COLO829 (cell line): ENCODE results near the gene ABLIM3.

Experiments used
- DNase-seq: peaks from one replicate; pipeline ENCODE4 v3.0.0; 2012; ENCODE audit warnings: low spot score

The ABLIM3 gene

DNA sequence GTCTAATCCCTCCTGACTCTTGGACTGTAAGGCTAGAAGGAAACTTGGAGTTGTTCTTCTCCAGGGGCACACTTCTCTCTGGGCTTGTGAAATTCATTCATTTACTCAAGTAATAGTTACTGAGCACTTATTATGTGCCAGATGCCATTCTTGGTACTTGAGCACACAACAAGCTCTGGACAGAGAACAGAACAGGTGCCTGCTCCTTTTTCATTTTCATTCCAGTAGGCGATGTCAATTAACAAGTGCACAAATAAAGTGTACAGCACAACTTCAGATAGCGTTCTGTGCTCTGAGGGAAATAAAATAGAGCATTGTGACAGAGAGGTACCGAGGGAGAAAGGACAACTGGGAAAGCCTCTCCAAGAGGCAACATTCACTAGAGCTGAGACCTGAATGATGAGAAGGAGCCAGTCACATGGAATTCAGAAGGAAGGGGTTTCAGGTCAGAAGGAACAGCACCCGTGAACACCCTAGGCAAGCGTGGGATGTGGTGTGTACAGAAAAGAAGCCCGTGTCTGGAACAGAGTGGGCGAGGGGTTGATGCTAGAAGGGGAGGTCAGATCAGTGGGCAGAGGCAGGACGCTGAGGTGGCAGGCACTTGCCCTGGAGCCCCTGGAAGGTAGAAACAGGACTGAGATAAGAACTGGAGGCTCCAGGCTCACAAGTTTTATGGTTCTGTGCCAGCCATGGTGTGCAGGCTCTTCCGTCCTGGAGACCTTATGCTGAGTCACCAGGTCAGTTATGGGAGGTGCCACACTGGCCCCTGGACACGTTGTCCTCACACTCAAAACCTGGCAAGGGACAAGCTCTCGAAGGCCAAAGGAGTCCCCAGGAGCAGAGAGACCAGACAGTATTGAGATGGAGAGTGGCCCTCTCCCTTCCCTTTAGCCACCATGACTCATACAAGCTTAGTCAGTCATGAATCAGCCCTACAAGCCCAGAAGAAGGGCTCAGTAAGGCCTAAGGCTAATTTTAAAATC, 7.2 kb upstream of the ABLIM3 start:
- peak; percentile 63 for DNase-seq

DNA sequence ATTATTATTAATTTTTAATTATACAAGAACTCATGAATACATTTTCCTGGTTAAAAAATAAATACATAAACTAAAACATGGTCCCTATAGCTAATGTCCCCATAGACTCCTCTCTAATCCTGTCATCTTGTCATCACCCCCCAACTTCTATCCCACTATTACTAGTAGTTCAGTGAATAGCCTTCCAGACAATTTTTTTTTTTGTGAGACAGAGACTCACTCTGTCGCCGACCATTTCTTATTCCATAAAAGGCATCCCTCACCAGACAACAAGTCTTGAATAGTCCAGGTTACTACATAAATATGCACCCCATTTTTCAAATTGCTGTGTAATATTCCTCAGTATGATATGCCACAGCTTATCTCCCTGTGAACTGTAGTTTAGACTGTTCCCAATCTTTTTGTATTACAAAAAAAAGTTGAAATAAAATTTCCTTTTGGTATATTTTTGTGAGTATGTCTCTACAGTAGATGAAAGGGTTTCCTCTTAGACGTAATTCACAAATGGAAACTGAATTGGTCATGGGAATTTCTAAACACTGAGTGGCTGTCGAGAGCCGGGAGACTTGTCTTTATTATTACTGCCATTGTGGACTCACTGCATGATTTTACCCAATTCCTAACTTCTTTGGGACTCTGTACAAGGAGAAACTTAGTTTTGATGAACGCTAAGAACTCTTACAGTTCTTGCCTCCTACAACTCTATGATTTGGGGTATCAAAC, 6.4 kb upstream of the ABLIM3 start:
- no peak for DNase-seq

DNA sequence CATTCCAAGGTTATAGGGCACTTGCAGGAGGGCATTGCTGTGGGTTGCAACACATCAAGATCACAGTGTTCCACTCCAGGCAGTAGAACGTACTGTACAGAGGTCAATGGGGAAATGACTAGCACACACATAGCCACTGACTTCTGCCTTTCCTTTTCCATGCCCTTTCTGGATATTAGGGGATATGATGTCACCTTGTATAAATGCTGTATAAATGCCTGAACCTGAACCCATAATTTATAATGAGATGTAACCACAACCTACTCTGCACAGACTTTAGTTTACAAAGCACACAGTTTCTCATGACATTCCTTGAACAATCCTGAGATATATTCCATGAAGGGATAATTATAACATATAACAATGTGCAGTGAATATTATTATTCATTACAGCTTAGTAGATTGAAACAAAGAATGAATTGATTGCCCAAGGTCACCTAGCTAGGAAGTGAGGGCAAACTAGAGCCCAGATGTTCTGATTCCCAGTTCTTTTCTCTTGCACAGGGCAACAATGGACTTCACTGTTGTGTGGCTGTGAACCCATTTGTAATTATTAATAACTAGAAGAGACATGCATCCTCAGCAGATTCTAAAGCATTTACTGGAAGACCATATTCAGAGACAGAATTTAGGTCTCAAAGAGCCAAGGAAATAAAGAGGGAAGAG, 5.6 kb upstream of the ABLIM3 start:
- DNase-seq = peak; percentile 40

DNA sequence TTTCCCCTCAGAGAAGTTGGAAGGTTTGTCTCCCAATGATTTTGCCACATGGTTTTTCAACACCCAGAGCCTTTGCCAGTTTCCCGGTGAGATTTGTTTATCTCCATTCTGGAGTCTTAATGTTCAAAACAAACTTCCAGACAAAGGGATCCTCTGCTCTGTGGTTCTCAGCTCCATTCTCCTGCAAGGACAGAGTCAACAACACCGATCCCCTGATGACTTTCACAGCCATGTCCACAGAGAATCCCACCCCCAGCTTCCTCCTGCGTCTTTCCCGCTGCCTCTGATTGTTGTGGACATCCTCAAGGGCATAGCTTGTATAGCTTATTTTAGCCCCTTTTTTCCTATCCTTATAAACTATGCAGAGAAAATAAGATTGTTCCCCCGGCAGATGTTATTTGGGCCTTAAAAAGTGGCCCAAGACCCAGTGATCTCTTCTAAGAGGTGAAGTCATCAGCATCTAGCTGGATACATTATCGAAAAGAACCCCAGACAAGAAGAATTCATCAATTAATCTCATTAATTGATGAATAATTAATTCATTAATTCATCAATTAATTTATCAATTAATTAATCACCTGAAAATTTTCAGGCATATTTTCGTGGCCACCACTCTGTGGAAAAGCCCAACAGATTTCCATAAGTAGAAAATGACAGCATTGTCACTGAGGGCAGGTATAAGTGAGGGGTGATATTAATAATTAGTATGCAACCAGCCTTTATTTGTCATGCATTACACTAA, 2.9 kb upstream of the ABLIM3 start:
- DNase-seq = no peak

DNA sequence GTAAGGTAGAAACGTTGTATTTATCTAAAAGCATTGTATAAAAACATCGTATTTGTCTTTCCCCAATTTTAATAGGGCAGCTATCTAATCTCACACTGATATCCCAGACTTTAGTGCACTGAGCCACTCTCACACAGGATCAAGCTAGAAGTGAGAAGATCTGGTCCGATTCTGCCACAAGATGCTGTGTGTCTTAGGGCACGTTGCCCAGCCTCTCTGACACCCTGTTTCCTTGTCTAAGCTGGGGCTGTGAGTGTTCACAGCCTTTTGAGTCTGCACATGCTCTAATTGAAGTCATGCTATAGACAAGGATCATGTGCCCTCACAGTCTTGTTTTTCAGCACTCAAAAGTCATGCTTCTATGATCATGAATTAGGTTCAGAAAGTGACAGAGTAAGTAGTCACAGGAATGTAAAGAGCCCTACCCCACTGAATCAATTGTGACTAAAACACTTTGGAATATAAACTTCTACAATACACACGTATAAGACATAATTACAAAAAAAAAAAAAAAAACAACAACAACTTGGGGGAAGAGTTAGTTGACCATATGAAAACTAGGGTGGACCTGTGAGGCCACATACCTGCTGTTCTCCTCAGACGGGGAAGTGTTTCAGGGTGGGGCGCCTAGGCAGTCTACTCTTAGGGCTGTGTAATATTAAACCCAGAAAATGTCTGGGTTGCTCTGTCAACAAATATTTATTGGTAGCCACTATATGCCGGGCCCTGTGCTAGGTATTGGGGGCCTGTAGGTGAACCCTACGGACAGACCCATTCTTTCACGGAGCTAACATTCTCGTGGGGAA, 893 bp upstream of the ABLIM3 start:
- no peak for DNase-seq

DNA sequence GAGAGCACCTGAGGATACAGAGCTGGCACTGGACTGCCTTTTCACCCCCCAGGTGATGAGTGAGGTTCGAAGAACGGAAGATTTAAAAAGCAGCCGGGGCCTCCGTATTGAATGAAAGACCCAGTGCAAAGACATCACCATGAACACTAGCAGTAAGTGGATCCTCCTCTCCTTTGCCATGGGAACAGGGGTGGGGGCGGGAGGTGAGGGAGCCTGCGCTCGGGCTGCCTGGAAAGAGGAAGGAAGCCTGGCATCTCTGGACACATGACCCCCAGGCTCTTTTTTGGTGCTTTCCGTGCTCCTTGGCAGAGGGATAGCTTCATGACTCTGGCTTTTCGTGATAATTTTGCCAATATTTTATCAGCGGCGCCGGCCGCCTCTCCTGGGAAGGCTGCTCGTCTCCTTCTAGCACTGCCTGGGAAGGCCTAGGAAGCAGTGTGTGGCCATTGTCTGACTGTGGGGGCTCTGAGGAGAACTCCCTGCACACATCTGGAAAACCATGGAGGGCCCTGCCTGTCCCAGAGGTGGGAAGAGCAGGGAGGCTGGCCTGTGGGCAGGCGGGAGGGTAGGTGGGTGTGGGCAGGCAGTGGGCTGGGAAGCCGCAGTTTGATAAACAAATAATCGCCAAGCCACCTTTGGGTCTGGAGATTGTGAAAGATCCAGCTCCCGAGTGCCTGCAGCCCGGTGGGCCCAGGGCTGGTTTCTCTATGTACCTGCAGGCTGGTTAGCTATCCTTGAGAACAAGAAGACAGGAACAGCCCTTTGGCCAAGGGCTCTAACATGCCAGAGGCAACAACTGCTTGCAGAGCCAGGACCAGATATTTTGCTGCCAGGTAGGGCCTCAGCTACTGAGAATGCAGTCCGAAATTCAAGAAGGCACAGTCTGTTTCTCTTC, 911 bp downstream of the ABLIM3 start:
- DNase-seq = no peak

DNA sequence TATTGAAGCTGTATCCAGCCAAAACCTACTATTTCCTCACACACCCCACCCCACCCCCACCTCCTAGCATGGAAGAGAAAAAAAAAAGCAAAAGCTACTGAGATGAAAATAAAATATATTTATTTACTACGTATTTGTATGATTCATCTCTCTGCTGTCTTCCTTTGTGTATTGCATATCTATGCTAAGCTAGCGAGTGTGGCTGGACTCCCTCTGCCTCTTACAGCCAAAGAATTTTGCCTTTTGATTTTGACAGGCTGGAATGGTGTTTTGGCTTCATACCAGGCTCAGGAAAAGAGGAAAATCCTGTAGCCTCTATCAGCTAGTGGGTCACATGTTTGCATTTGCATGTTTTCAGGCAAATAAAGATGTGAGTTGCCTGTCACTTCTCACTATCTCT, 2.2 kb downstream of the ABLIM3 start:
- no peak for DNase-seq

DNA sequence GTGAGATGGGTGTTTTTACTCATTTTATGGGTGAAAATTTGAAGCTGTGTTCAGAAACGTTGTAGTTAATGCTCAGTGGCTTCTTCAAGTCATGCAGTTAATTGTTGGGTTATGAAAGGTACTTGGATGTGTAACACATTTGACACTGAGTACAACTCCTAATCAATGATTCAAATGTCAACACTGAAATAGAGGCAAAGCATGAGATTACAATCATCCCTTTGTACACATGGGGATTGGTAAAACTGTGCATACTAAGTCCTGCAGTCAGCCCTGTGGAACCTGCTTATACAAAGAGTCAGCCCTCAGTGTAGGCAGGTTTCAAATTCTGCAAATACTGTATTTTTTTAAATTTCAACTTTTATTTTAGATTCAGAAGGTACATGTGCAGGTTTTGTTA, 3.3 kb downstream of the ABLIM3 start:
- no peak for DNase-seq

DNA sequence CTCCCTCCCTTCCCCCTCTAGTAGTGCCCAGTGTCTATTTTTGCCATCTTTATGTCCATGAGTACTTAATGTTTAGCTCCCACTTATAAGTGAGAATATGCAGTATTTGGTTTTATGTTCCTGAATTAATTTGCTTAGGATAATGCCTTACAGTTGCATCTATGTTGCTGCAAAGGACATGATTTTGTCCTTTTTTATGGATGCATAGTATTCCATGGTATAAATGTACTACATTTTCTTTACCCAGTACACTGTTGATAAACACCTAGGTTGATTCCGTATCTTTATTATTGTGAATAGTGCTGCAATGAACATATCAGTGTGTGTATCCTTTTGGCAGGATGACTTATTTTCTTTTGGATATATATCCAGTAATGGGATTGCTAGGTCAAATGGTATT, 3.8 kb downstream of the ABLIM3 start:
- no peak for DNase-seq

DNA sequence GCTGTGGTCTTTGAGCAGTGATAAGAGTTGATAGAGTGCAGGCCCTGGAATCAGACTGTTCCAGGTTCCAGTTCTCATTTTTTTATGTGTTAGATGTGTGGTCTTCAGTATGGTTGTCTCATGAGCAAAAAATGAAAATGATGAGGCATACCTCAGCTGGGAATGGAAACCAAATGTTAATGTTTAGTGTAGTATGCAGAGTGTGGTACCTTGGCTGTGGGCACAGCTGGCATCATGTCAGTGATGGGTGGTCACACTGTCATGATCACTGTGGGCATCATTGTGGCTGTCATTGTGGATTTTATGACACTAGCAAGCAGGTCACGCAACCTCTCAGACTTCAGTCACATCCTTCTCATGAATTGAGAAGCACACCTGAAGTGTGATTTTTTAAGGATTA, 6.4 kb downstream of the ABLIM3 start:
- no peak for DNase-seq

DNA sequence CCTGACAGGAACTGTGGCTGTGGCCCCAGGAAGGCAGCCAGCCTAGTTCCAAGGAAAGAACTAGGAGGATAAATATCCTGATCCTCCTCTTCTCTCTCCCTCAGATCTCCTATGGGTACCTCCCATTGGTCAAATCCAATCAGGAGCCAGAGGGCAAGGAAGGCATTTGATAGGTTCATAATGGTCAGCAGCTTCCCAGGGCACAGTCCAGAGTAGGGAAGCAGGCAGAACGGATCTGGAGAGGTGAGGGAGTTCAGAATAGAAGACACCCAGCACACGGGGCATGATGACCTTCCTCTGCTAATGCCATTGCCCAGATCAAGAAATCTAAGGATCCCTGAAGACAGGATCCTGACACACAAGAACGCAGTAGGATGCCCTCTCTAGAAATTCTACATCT, 8.6 kb downstream of the ABLIM3 start:
- DNase-seq = no peak

DNA sequence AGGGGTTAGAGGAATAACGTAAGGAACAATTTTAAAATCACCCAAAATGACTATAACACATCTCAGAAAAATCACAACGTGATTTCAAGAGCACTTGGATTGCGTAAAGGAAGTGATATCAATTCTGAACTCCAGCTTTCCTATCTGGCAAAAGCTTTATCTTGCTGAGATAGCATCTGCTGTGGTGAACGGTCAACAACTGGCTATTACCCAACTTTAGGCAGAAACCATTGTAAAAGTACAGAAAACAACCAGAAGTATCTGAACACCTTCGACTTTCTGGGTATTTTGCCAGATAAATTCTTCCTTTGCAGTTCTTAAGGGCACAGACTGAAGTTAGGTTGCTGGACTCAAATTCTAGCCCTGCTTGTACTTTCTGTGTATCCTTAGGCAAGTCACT, 9.2 kb downstream of the ABLIM3 start:
- no peak for DNase-seq

DNA sequence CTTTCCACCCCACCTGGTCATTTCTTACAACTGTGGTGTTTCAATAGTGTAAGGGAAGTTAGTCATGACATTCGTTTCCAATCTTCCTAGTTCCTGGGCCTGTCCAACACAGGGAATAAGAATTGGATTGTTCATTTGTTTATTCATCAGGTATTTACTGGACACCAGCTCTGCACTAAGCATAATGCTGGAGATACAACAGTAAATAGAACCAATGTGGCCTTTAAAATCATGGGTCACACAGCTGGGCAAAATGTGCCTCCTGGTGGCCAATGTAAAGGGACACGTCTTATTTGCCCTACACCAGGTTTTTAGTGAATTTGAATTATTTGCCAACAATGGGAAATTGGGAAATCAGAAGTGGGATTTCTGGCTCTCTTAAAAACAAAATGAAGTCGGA, 10.4 kb downstream of the ABLIM3 start:
- no peak for DNase-seq

DNA sequence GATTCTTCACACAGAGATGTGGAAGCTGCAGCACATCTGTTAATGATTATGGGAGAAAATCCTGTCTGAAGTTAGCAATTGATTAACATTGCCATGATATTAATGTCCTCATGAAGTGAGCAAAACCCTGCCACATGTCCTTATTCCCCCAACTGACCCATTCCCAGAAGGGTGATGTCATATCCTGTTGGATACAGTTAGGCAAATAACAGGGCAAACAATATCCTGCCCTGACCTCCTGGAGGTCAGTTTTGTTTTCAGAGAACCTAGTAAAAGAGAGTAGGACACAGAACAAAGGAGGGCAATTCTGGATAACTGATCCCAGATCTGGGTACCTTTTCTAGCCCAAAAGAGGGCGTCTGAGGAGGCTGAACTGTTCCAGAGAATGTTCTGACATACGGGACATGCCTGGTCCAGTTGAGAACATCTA, 11.0 kb downstream of the ABLIM3 start:
- no peak for DNase-seq

DNA sequence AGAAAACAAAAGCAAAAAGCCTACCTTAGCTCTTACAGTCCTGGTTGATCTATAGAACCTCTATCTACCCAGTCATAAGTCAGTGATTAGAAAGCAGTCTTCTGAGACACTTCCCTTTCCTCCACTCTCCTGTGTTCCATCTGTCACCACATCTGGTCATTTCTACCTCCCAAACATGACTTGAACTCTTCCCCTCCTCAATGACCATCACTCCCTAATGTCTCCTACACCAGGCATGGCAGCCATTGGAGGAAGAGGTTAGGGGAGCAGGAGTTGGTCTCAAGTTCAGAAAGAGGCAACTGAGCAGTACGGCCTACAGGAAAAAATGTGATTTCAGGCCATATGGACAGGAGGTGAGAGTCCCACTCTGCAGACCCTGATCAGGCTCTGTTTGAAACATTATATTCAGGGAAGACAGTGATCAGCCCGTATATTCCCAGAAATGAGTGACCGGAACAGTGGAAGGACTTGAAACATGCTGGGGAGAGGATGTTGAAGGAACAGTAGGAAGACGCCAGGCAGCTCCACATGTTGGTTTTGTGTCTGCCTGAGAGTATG, 12.0 kb downstream of the ABLIM3 start:
- no peak for DNase-seq

DNA sequence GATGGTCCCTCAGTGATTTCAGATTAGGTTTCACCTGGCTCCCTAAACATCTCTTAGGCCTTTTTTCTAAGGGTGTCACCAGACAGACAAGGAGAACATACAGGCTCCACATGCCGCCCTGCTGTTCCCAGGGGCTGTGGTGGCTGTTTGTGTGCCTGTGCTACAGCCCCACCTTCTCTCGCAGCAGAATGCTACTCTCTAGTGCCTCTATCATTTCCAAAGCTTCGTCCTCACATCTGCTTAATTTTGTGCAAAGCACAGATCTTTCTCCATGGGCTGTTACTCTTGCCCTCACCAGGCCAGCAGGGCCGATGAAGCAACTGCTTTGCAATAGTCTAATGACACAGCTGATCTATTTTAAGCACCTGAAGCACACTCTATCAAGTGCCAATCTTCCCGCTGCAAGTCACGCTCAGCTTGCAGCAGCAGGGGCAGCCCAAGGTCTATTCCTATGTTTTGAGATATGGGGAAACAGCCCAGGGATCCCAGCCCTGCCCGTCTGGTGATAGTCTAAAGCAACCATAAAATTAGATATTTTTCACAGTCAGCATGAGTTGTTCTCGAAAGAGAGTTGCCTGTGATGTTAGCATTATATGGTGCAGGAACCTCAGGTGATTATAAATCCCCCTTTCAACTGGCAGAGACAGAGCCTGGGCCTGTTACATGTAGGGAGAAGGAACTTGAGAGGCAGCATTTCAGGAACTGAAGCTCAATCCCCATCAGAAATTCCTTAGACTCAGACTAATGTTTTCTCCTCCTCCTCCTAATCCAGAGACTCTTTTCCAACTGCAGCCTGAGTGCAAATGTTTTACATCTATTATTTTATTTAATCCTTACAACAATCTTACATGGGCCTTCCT, 12.7 kb downstream of the ABLIM3 start:
- DNase-seq = no peak

DNA sequence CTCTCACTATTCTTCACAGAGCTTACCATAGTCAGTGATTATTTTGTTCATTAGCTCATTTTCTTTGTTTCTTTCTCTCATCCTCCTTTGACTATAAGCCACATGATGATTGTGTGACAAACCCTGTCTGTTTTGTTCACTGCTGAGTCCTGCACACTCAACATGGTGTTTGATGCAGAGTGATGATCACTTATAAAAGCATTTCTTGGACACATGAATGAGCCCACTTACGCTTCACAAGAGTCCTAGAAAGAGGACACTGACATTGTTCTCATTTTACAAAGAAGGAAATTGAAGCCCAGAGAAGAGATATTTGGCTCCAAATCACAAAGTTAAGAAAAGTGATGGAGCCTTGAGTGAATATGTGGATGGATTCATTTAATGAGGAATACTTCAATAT, 13.4 kb downstream of the ABLIM3 start:
- DNase-seq = no peak

DNA sequence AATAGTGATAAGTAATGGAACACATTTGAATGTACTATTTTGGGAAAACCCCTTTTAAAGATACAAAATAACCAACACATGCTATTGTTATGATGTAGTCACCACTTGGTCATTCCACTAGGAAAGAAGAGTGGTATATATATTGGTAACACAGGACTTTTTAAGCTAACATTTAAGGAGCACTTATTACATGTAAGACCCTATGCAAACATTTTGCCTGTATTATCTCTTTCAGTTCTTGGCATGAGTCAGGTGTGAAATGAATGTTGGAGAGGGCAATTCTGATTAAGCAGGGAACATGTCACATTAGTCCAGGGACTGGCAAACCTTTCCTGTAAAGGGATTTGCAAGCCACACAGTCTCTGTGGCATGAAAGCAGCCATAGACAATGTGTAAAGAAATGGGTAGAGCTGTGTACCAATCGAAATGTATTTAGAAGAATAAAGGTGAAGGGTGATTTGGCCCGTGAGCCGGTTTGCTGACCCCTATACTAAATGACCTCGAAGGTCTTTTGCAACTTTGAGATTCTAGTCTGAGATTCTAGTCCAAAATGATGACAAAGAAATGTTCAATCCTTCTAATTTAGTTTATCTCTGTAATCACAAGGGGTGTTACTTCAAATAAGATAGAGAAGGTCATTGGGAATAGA, 15.3 kb downstream of the ABLIM3 start:
- no peak for DNase-seq
